ENCODE measurements around the gene IL5RA.

- TF ChIP-seq POLR2AphosphoS5 (IDR thresholded peaks at IDR 0.05; ENCODE audit: low read depth, low read length) = no peak
- TF ChIP-seq POLR2A (IDR thresholded peaks at IDR 0.05; ENCODE audit: low read depth, low read length) = no peak
These were observed at the start of gene IL5RA for GRCh38 chr3:3110299-3110630.
